GM18499 (cell line): ENCODE measurements around the gene FADS6.

ENCODE experiments used
- ATAC-seq: cut with Tn5 transposase; IDR thresholded peaks from one replicate; pipeline ENCODE4 v1.9.1; 2021; ENCODE audit warnings: moderate number of reproducible peaks; ENCODE audit not compliant: insufficient read depth, unreplicated experiment

The FADS6 gene, protein sequence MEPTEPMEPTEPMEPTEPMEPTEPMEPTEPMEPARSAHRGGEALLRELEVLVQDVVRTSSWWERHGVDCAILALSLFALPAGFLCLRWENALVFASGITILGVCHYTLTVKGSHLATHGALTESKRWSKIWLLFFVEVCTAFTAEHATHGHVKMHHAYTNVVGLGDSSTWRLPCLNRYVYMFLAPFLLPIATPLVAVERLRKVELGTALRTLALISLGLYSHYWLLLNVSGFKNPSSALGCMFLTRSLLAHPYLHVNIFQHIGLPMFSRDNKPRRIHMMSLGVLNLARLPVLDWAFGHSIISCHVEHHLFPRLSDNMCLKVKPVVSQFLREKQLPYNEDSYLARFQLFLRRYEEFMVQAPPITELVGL

GRCh38 chr17:74892974-74893911 is at the start of gene FADS6:
Gene FADS6 (minus strand): TSS chr17:74893633. CDS start chr17:74893595, 38 bp downstream.
- ATAC-seq: no peak

GRCh38 chr17:74941128-74941725 is 47.8 kb upstream of the FADS6 start:
- ATAC-seq: no peak

GRCh38 chr17:74939534-74939933 is 46.1 kb upstream of the FADS6 start:
- no peak for ATAC-seq

GRCh38 chr17:74938194-74938950 is 44.9 kb upstream of the FADS6 start:
- no peak for ATAC-seq

- ATAC-seq: no peak
Observed at GRCh38 chr17:74937064-74938051, 43.9 kb upstream of the FADS6 start.

GRCh38 chr17:74936470-74936799 is 43.0 kb upstream of the FADS6 start:
- ATAC-seq: no peak

- ATAC-seq: no peak
Observed at GRCh38 chr17:74935585-74936469, 42.4 kb upstream of the FADS6 start, which contains the start of gene OTOP3. Gene OTOP3 (plus strand): TSS chr17:74935898. CDS start chr17:74935922, 24 bp downstream.

GRCh38 chr17:74935048-74935447 is 41.6 kb upstream of the FADS6 start:
- ATAC-seq: no peak

DNA sequence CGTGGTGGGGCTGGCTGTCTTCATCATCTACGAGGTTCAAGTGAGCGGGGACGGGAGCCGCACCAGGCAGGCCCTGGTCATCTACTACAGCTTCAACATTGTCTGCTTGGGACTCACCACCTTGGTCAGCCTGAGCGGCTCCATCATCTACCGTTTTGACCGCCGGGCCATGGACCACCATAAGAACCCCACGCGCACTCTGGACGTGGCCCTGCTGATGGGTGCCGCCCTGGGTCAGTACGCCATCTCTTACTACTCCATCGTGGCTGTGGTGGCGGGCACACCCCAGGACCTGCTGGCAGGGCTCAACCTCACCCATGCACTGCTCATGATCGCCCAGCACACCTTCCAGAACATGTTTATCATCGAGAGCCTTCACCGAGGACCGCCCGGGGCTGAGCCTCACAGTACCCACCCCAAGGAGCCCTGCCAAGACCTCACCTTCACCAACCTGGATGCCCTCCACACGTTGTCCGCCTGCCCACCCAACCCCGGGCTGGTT is 37.2 kb upstream of the FADS6 start:
- ATAC-seq: no peak

- no peak for ATAC-seq
Observed at GRCh38 chr17:74928786-74929185, 35.4 kb upstream of the FADS6 start.

GRCh38 chr17:74925242-74925641 is 31.8 kb upstream of the FADS6 start:
- ATAC-seq: no peak

DNA sequence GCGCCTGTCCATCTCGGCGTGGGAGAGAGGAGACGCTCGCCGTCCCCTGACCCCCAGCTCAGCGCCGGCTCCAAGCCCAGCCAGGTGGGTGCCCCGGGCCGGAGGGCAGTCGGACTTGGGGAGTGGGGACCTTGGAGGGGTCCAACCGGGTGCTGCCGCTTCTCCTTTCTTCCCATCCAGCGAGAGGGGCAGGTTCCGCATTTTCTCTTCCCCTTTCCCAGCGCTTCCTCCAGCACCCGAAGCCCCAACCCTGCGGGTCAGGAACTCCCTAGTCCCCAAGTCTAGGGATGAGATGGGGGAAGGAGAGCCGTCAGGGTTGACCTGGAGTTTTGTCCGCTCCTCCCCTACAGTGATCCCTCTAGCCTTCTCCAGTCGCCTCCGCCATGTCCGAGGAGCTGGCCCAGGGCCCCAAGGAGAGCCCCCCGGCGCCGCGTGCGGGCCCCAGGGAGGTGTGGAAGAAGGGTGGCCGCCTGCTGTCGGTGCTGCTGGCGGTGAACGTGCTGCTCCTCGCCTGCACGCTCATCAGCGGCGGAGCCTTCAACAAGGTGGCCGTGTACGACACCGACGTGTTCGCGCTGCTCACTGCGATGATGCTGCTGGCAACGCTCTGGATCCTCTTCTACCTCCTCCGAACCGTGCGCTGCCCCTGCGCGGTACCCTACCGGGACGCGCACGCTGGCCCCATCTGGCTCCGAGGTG is 31.0 kb upstream of the FADS6 start, which contains the start of gene OTOP2:
TSS of gene OTOP2 (plus strand) at position 24 of the 699 bp plus-strand sequence. CDS start at position 384, 360 bp downstream.
- ATAC-seq: no peak

DNA sequence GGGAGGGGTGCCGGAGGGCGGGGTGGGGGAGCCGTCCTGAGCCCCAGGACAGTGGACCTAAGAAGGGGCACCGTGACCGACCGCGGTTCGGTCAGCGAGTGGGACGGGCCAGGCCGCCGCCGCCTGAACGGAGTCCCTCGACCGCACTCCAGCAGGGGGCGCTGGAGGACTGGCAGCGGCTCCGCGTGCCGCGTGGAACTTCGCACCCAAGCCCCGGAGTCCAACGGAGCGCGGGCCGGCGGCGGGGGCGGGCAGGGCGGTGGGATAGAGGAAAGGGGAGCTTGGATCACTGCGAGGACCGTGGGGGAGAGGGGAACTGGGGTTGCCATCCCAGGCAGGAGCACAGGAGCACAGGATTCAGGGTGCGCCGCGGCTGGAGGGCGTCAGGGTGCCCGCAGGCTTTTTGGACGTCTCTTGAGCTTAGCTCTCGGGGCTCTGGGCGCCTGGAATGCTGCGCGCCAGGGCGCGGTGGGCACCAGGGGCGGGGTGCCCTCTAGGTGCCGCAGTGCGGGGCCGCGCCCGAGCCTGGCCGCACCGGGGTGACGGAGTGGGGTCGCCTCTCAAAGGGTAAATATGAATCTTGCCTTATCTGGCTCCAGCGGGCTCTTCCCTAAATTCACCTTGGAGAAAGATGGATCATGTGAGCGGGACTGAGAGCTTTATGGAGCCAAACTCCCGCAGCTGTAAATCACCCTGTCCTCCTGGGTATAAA is 30.3 kb upstream of the FADS6 start:
- ATAC-seq: no peak

GRCh38 chr17:74922694-74923537 is 29.5 kb upstream of the FADS6 start, which contains the start of gene USH1G:
Gene USH1G (minus strand): TSS chr17:74923255. CDS start chr17:74923073, 182 bp downstream.
- no peak for ATAC-seq

- no peak for ATAC-seq
Observed at GRCh38 chr17:74922172-74922571, 28.7 kb upstream of the FADS6 start.
